Common myeloid progenitor, CD34-positive (primary cell): ENCODE data around the gene TLDC2.
"Not testable (repeated sequence)": the region's sequence is repeated elsewhere in the genome, so short reads cannot be mapped to it uniquely, and the experiment has no call there.

ENCODE experiments used
- CTCF ChIA-PET: fragments of 350-600 bp; sonication (Branson Sonifier 250); formaldehyde crosslinking; loops from one replicate; lab custom pipeline; 2021; ENCODE audit warnings: antibody characterized with exemption; lab: Charles Lee
- POLR2A ChIA-PET: fragments of 350-600 bp; sonication (Branson Sonifier 250); formaldehyde crosslinking; loops from one replicate; lab custom pipeline; 2021; ENCODE audit warnings: antibody characterized with exemption; lab: Charles Lee
- DNase-seq, 3 donors: peaks; one replicate each; pipeline versions ENCODE4 v3.0.0 to v3.0.0-alpha.2; 2013
- H3K27ac ChIP-seq, 2 experiments: 1 replicate in 1 of 2; 2 replicates in 1 of 2; pipeline ENCODE4 v1.7.0; 2013; ENCODE audit warnings: inconsistent platforms in 2 of 2, low read length in 2 of 2, mild to moderate bottlenecking in 2 of 2, low read depth in 1 of 2, moderate library complexity in 1 of 2; ENCODE audit not compliant: severe bottlenecking in 2 of 2, insufficient read depth in 1 of 2, poor library complexity in 1 of 2
- H3K27me3 ChIP-seq, 5 experiments: replicated peaks in 2 of 5; 1 replicate in 3 of 5; 2 replicates in 2 of 5; pipeline versions ENCODE4 v1.6.1 to v1.7.0; 2013; ENCODE audit warnings: low read length in 4 of 5, mild to moderate bottlenecking in 2 of 5, moderate library complexity in 2 of 5, inconsistent platforms in 1 of 5; ENCODE audit not compliant: insufficient read depth in 5 of 5, control insufficient read depth in 4 of 5
- H3K36me3 ChIP-seq, 4 experiments: 1 replicate in 2 of 4; 2 replicates in 2 of 4; pipeline versions ENCODE4 v1.6.1 to v1.7.0; 2013; ENCODE audit warnings: low read length in 3 of 4, control low read depth in 1 of 4, mild to moderate bottlenecking in 1 of 4; ENCODE audit not compliant: control insufficient read depth in 4 of 4, insufficient read depth in 4 of 4
- H3K4me1 ChIP-seq, 4 experiments: 1 replicate in 3 of 4; 2 replicates in 1 of 4; pipeline versions ENCODE4 v1.6.1 to v1.7.1; 2013; ENCODE audit warnings: low read length in 3 of 4, mild to moderate bottlenecking in 3 of 4, control low read depth in 1 of 4, inconsistent platforms in 1 of 4, moderate library complexity in 1 of 4; ENCODE audit not compliant: control insufficient read depth in 4 of 4, insufficient read depth in 4 of 4; ENCODE audit errors: control extremely low read depth in 1 of 4
- H3K4me3 ChIP-seq, 7 experiments: 1 replicate in 4 of 7; 2 replicates in 3 of 7; pipeline versions ENCODE4 v1.5.1 to v1.7.0; 2013; ENCODE audit warnings: mild to moderate bottlenecking in 7 of 7, low read length in 6 of 7, moderate library complexity in 6 of 7, inconsistent platforms in 2 of 7, low read depth in 2 of 7, control low read depth in 1 of 7; ENCODE audit not compliant: insufficient read depth in 4 of 7, control insufficient read depth in 1 of 7; ENCODE audit errors: extremely low read depth in 1 of 7
- H3K9me3 ChIP-seq, 5 experiments: 1 replicate in 4 of 5; 2 replicates in 1 of 5; pipeline versions ENCODE4 v1.6.1 to v1.7.1; 2013; ENCODE audit warnings: low read length in 4 of 5, mild to moderate bottlenecking in 2 of 5, inconsistent platforms in 1 of 5, low read depth in 1 of 5, moderate library complexity in 1 of 5; ENCODE audit not compliant: control insufficient read depth in 4 of 5, insufficient read depth in 2 of 5; ENCODE audit errors: control extremely low read depth in 1 of 5
- WGBS: methylation state at CpG from one replicate; pipeline ENCODE4 v1.1.5; 2013; ENCODE audit not compliant: insufficient coverage; 5-methylcytosine and 5-hydroxymethylcytosine counted together

Gene TLDC2

GRCh38 chr20:36841030-36841429, 34.9 kb upstream of the TLDC2 start:
- CTCF ChIA-PET = interaction anchor here (1.2 to 3.2 kb wide), 3 partner anchors 16 to 33 kb away, joined by 4 to 11 read pairs (median 9); no protein-coding TSS in a partner anchor
- peak overlapping the region in 1 of 2 experiments; percentile 7 for H3K27ac ChIP-seq
- POLR2A ChIA-PET, H3K9me3 ChIP-seq, H3K36me3 ChIP-seq, DNase-seq, H3K4me3 ChIP-seq, H3K27me3 ChIP-seq: not testable (repeated sequence)
- peaks cover 6 to 44% (median 32%) of the 10 kb centered on the region in 4 experiments for H3K4me1 ChIP-seq
- 100% methylated on average over 3 of the region's 9 CpGs for WGBS

- Histone ChIP-seq H3K27ac (peak overlapping the region in 1 of 2 experiments; percentile 43), H3K27me3 (no peaks in the 10 kb centered on the region), H3K4me3 (no peak overlapping the region), H3K9me3 (no peaks in the 10 kb centered on the region), H3K36me3 (peaks cover 0 to 4% (median 1%) of the 10 kb centered on the region in 4 experiments), H3K4me1 (peaks cover 6 to 39% (median 21%) of the 10 kb centered on the region in 4 experiments)
- DNase-seq = no peak
- WGBS = 84% methylated on average over 4 of the region's 10 CpGs
- ChIA-PET POLR2A (no interaction called here), CTCF (interaction anchor here (1.0 to 4.2 kb wide), 3 partner anchors 9 to 18 kb away, joined by 4 to 19 read pairs (median 4); a partner anchor contains a TSS)
Observed at GRCh38 chr20:36845288-36845971, 30.5 kb upstream of the TLDC2 start.

- Histone ChIP-seq H3K4me3 (no peak overlapping the region), H3K27me3 (no peaks in the 10 kb centered on the region), H3K9me3 (peaks cover 0 to 3% (median 3%) of the 10 kb centered on the region in 5 experiments), H3K27ac (no peak overlapping the region), H3K36me3 (peaks cover 0 to 4% (median 2%) of the 10 kb centered on the region in 4 experiments), H3K4me1 (peaks cover 3 to 28% (median 12%) of the 10 kb centered on the region in 4 experiments)
- CTCF ChIA-PET = interaction anchor here (0.9 to 4.2 kb wide), 6 partner anchors 8 to 56 kb away, joined by 3 to 19 read pairs (median 4); a partner anchor contains a TSS
- 96% methylated on average over 16 of the region's 18 CpGs for WGBS
- POLR2A ChIA-PET = no interaction called here
- no peak for DNase-seq
Observed at GRCh38 chr20:36847009-36847709, 28.8 kb upstream of the TLDC2 start.

- peaks cover 0 to 4% (median 2%) of the 10 kb centered on the region in 4 experiments for H3K36me3 ChIP-seq
- ChIA-PET POLR2A (no interaction called here), CTCF (interaction anchor here (0.7 to 4.2 kb wide), 6 partner anchors 9 to 56 kb away, joined by 3 to 19 read pairs (median 4); no protein-coding TSS in a partner anchor)
- H3K27me3 ChIP-seq = no peaks in the 10 kb centered on the region
- DNase-seq = no peak
- H3K27ac ChIP-seq = no peak overlapping the region
- H3K4me3 ChIP-seq = no peak overlapping the region
- WGBS = no CpG with 5 or more reads among the region's 1 CpG
- H3K9me3 ChIP-seq = peaks cover 0 to 3% (median 3%) of the 10 kb centered on the region in 5 experiments
- peaks cover 2 to 24% (median 8%) of the 10 kb centered on the region in 4 experiments for H3K4me1 ChIP-seq
Observed at GRCh38 chr20:36847710-36848040, 28.3 kb upstream of the TLDC2 start.

GRCh38 chr20:36848078-36848660, 27.8 kb upstream of the TLDC2 start:
- POLR2A ChIA-PET = no interaction called here
- Histone ChIP-seq H3K9me3 (peaks cover 0 to 3% (median 3%) of the 10 kb centered on the region in 5 experiments), H3K4me1 (peaks cover 0 to 19% (median 4%) of the 10 kb centered on the region in 4 experiments), H3K4me3 (no peak overlapping the region), H3K27ac (no peak overlapping the region), H3K36me3 (peaks cover 0 to 5% (median 3%) of the 10 kb centered on the region in 4 experiments), H3K27me3 (no peaks in the 10 kb centered on the region)
- DNase-seq = no peak
- 87% methylated on average over 5 of the region's 6 CpGs for WGBS
- CTCF ChIA-PET = interaction anchor here (0.7 to 4.2 kb wide), 7 partner anchors 8 to 57 kb away, joined by 3 to 19 read pairs (median 4); no protein-coding TSS in a partner anchor

GRCh38 chr20:36848677-36849076, 27.3 kb upstream of the TLDC2 start:
- peaks cover 0 to 7% (median 5%) of the 10 kb centered on the region in 4 experiments for H3K36me3 ChIP-seq
- no peak overlapping the region for H3K4me3 ChIP-seq
- H3K4me1 ChIP-seq = peaks cover 0 to 15% (median 2%) of the 10 kb centered on the region in 4 experiments
- peaks cover 0 to 3% (median 3%) of the 10 kb centered on the region in 5 experiments for H3K9me3 ChIP-seq
- DNase-seq = no peak
- no peaks in the 10 kb centered on the region for H3K27me3 ChIP-seq
- no peak overlapping the region for H3K27ac ChIP-seq
- ChIA-PET CTCF (interaction anchor here (1.6 to 4.2 kb wide), 2 partner anchors 10 to 13 kb away, joined by 4 to 19 read pairs; no protein-coding TSS in a partner anchor), POLR2A (no interaction called here)
